IPS-15b (cell line): ENCODE data around the gene TRIM38.

Source experiments
- H3K27me3 ChIP-seq: one replicate; pipeline ENCODE4 v1.6.1; 2013; ENCODE audit warnings: low read length; ENCODE audit not compliant: control insufficient read depth, insufficient read depth
- H3K36me3 ChIP-seq: one replicate; pipeline ENCODE4 v1.6.1; 2013; ENCODE audit warnings: low read length; ENCODE audit not compliant: control insufficient read depth, insufficient read depth
- H3K4me1 ChIP-seq: one replicate; pipeline ENCODE4 v1.6.1; 2013; ENCODE audit warnings: mild to moderate bottlenecking, low read length; ENCODE audit not compliant: control insufficient read depth, insufficient read depth
- H3K4me3 ChIP-seq: one replicate; pipeline ENCODE4 v1.5.1; 2013; ENCODE audit warnings: low read depth, low read length
- H3K9ac ChIP-seq: one replicate; pipeline ENCODE4 v1.6.1; 2013; ENCODE audit warnings: low read depth, mild to moderate bottlenecking, low read length
- H3K9me3 ChIP-seq: one replicate; pipeline ENCODE4 v1.6.1; 2013; ENCODE audit warnings: mild to moderate bottlenecking, low read length; ENCODE audit not compliant: control insufficient read depth, insufficient read depth

Gene TRIM38

DNA sequence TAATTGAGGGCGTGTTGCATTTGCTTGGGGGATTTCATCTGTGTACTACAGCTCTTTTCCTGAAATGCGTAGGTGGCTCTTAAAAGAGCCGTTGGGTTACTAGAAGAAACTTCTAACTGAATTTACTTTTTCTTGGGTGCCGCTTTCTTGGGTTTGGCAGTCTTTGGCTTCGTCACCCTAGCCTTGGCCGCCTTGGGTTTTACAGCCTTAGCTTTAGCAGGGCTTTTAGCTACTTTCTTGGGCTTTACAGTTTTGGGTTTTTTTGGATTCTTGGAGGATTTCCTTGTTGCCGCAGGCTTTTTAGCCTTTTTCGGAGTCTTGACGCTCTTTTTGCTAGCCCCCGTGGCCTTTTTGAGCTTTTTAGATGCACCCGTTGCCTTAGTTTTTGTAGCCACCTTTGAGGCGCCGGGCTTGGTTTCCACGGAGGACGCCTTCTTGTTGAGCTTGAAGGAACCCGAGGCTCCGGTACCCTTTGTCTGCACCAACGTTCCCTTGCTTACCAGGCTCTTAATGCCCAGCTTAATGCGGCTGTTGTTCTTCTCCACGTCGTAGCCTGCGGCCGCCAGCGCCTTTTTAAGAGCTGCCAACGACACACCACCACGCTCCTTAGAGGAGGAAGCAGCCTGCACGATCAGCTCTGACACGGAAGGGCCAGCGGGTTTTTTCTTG is 54.5 kb downstream of the TRIM38 start:
- Histone ChIP-seq H3K4me3 (peak overlapping the region; percentile 73), H3K27me3 (no peaks in the 10 kb centered on the region), H3K9ac (peak overlapping the region; percentile 95), H3K9me3 (no peaks in the 10 kb centered on the region), H3K4me1 (peaks cover 16% of the 10 kb centered on the region), H3K36me3 (no peaks in the 10 kb centered on the region)

- no peaks in the 10 kb centered on the region for H3K36me3 ChIP-seq
- peak overlapping the region; percentile 95 for H3K9ac ChIP-seq
- no peaks in the 10 kb centered on the region for H3K27me3 ChIP-seq
- H3K4me1 ChIP-seq: peaks cover 19% of the 10 kb centered on the region
- peak overlapping the region; percentile 73 for H3K4me3 ChIP-seq
- no peaks in the 10 kb centered on the region for H3K9me3 ChIP-seq
These were observed 55.0 kb downstream of the TRIM38 start for GRCh38 chr6:26017632-26017966.

- Histone ChIP-seq H3K4me3 (peak overlapping the region; percentile 81), H3K9ac (peak overlapping the region; percentile 99), H3K4me1 (peaks cover 25% of the 10 kb centered on the region), H3K27me3 (no peaks in the 10 kb centered on the region), H3K9me3 (no peaks in the 10 kb centered on the region), H3K36me3 (no peaks in the 10 kb centered on the region)
These were observed 56.7 kb downstream of the TRIM38 start for GRCh38 chr6:26019261-26019830.

DNA sequence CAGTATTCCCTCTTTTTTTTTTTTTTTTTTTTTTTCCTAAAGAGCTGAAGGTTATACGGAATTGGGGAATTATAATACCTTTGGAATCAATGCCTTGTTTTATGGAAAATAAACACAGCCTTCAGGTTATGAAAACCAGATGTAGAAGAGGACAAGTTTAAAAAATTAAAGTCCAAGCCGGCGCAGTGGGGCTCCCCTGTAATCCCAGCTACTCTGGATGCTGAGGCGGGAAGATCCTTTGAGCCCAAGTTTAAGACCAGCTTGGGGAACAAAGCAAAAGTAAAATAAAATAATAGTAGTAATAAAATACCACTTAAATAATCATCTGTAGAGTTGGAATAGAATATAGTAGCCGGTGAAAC is 57.3 kb downstream of the TRIM38 start:
- Histone ChIP-seq H3K9me3 (no peaks in the 10 kb centered on the region), H3K4me1 (peaks cover 25% of the 10 kb centered on the region), H3K36me3 (no peaks in the 10 kb centered on the region), H3K9ac (peak overlapping the region; percentile 99), H3K27me3 (no peaks in the 10 kb centered on the region), H3K4me3 (peak overlapping the region; percentile 81)

DNA sequence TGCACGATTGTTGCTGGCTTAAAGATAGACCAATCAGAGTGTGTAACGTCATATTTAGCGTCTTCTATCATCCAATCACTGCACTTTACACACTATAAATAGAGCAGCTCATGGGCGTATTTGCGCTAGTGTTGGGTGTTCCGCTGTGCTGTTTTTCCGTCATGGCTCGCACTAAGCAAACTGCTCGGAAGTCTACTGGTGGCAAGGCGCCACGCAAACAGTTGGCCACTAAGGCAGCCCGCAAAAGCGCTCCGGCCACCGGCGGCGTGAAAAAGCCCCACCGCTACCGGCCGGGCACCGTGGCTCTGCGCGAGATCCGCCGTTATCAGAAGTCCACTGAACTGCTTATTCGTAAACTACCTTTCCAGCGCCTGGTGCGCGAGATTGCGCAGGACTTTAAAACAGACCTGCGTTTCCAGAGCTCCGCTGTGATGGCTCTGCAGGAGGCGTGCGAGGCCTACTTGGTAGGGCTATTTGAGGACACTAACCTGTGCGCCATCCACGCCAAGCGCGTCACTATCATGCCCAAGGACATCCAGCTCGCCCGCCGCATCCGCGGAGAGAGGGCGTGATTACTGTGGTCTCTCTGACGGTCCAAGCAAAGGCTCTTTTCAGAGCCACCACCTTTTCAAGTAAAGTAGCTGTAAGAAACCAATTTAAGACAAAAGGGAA is 57.9 kb downstream of the TRIM38 start:
- Histone ChIP-seq H3K4me1 (peaks cover 26% of the 10 kb centered on the region), H3K9me3 (no peaks in the 10 kb centered on the region), H3K36me3 (no peaks in the 10 kb centered on the region), H3K27me3 (no peaks in the 10 kb centered on the region), H3K4me3 (peak overlapping the region; percentile 81), H3K9ac (peak overlapping the region; percentile 99)

DNA sequence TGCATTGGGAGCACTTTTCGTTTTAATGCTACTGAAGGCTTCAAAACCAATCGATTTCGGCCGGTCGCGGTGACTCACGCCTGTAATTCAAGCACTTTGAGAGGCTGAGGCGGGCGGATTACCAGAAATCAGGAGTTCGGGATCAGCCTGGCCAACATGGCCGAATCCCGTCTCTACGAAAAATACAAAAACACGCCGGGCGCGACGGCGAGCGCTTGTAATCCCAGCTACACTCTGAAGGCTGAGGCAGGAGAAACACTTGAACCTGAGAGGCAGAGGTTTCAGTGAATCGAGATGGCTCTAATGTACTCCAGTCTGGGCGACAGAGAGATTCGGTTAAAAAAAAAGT is 58.4 kb downstream of the TRIM38 start:
- Histone ChIP-seq H3K9me3 (no peaks in the 10 kb centered on the region), H3K27me3 (no peaks in the 10 kb centered on the region), H3K4me3 (peak overlapping the region; percentile 81), H3K9ac (peak overlapping the region; percentile 99), H3K4me1 (peaks cover 26% of the 10 kb centered on the region), H3K36me3 (no peaks in the 10 kb centered on the region)

DNA sequence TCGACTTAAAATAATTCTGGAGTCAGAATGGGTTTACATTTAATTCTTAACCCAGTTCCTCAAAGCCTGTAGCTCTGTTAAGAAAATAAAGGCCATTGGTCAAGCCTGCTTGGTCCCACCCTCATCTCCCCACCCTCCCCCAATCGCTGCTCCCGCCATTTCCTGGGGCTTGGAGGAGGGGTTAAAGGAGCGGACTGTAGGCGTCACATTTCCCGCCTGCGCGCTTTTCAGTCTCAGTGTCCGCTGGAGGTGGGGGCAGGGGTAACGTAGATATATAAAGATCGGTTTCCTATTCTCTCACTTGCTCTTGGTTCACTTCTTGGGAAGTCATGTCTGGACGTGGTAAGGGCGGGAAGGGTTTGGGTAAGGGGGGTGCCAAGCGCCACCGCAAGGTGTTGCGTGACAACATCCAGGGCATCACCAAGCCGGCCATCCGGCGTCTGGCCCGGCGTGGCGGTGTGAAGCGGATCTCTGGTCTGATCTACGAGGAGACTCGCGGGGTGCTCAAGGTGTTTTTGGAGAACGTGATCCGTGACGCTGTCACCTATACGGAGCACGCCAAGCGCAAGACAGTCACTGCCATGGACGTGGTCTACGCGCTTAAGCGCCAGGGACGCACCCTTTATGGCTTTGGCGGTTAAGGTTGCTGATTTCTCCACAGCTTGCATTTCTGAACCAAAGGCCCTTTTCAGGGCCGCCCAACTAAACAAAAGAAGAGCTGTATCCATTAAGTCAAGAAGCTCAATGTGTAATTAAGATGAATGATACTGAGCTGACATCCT is 58.9 kb downstream of the TRIM38 start:
- Histone ChIP-seq H3K36me3 (no peaks in the 10 kb centered on the region), H3K4me1 (peaks cover 27% of the 10 kb centered on the region), H3K27me3 (no peaks in the 10 kb centered on the region), H3K9ac (peak overlapping the region; percentile 99), H3K4me3 (peak overlapping the region; percentile 81), H3K9me3 (no peaks in the 10 kb centered on the region)

GRCh38 chr6:26022132-26022472 is 59.5 kb downstream of the TRIM38 start:
- Histone ChIP-seq H3K36me3 (no peaks in the 10 kb centered on the region), H3K9ac (peak overlapping the region; percentile 77), H3K27me3 (no peaks in the 10 kb centered on the region), H3K9me3 (no peaks in the 10 kb centered on the region), H3K4me3 (peak overlapping the region; percentile 76), H3K4me1 (peaks cover 27% of the 10 kb centered on the region)

DNA sequence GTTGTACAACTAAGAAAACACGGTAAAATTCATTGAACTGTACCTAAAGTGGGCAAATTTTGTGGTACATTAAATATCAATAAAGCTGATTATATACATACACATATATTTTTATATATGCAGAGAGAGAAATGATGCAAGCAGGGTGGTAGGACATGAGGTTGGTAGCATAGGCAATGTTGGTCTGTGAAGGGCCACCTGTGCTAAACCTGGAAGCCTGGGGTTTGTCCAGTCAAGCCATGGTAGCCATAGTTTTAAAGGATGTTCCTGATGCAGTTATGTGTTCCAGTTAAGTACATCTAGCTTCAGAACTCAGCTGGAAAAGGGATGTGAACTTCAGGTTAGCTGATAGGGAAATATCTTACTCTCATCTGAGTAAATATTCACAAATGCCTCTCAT is 60.1 kb downstream of the TRIM38 start:
- no peaks in the 10 kb centered on the region for H3K9me3 ChIP-seq
- H3K36me3 ChIP-seq: no peaks in the 10 kb centered on the region
- no peak overlapping the region for H3K4me3 ChIP-seq
- peak overlapping the region; percentile 47 for H3K9ac ChIP-seq
- H3K27me3 ChIP-seq: no peaks in the 10 kb centered on the region
- peaks cover 27% of the 10 kb centered on the region for H3K4me1 ChIP-seq

DNA sequence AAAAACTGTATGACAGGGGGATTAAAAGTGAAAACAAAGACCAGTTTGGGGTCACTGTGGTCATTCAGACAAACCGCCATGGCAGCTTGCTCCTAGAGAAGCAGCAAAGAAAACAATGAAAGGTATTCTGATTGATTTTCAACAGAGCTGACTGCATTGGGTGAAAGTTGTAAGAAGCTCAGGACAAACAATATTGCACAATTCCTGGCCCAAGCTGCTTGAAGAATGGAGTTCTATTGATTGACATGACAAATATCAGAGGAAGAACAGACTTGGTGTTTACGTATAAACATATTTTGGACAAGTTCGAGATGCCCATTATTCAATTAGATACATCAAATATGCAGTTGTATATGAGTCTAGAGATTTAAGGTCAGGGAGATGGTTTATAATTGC is 62.0 kb downstream of the TRIM38 start:
- Histone ChIP-seq H3K36me3 (no peaks in the 10 kb centered on the region), H3K9me3 (no peaks in the 10 kb centered on the region), H3K9ac (no peak overlapping the region), H3K27me3 (no peaks in the 10 kb centered on the region), H3K4me1 (peaks cover 28% of the 10 kb centered on the region), H3K4me3 (no peak overlapping the region)

GRCh38 chr6:26025047-26025893 is 62.7 kb downstream of the TRIM38 start:
- H3K9ac ChIP-seq: peak overlapping the region; percentile 48
- H3K4me1 ChIP-seq: peaks cover 28% of the 10 kb centered on the region
- no peaks in the 10 kb centered on the region for H3K9me3 ChIP-seq
- H3K36me3 ChIP-seq: no peaks in the 10 kb centered on the region
- H3K27me3 ChIP-seq: no peaks in the 10 kb centered on the region
- peak overlapping the region; percentile 70 for H3K4me3 ChIP-seq
